GM15510 (cell line): Measurements from ENCODE around the gene LSM3.

Source experiments
- POLR2A ChIP-seq: IDR thresholded peaks from 3 replicates; pipeline ENCODE4 v1.6.1; 2011; ENCODE audit warnings: borderline replicate concordance; ENCODE audit not compliant: insufficient read length; ENCODE audit errors: extremely low read depth

Gene LSM3

GRCh38 chr3:14150078-14150477 is 28.5 kb upstream of the LSM3 start:
- TF ChIP-seq POLR2A = no peak

GRCh38 chr3:14150491-14151230 is 28.0 kb upstream of the LSM3 start:
- TF ChIP-seq POLR2A = no peak

- TF ChIP-seq POLR2A = no peak
Measured at GRCh38 chr3:14151471-14152083, 27.0 kb upstream of the LSM3 start.

GRCh38 chr3:14152233-14152962 is 26.2 kb upstream of the LSM3 start:
- TF ChIP-seq POLR2A = no peak

GRCh38 chr3:14152963-14153355 is 25.7 kb upstream of the LSM3 start:
- no peak for TF ChIP-seq POLR2A

- TF ChIP-seq POLR2A = no peak
Measured at GRCh38 chr3:14153663-14154062, 25.0 kb upstream of the LSM3 start.

- TF ChIP-seq POLR2A = no peak
Measured at GRCh38 chr3:14154276-14154675, 24.3 kb upstream of the LSM3 start.

GRCh38 chr3:14154895-14155440 is 23.6 kb upstream of the LSM3 start:
- no peak for TF ChIP-seq POLR2A

GRCh38 chr3:14156201-14156600 is 22.4 kb upstream of the LSM3 start:
- no peak for TF ChIP-seq POLR2A

- no peak for TF ChIP-seq POLR2A
Measured at GRCh38 chr3:14156843-14157561, 21.6 kb upstream of the LSM3 start.

GRCh38 chr3:14157951-14158350 is 20.7 kb upstream of the LSM3 start:
- TF ChIP-seq POLR2A = no peak

- TF ChIP-seq POLR2A = no peak
Measured at GRCh38 chr3:14158370-14158769, 20.2 kb upstream of the LSM3 start.

GRCh38 chr3:14159426-14159825 is 19.2 kb upstream of the LSM3 start:
- TF ChIP-seq POLR2A = no peak

GRCh38 chr3:14161282-14161681 is 17.3 kb upstream of the LSM3 start:
- no peak for TF ChIP-seq POLR2A

GRCh38 chr3:14162178-14162577 is 16.4 kb upstream of the LSM3 start:
- no peak for TF ChIP-seq POLR2A
